ENCODE measurements around the gene NKD1. TPM values are rescaled to one million over a fixed set of nuclear protein-coding genes. Genes with fewer than 3 reads are reported as not detected.

The NKD1 gene
- total RNA-seq, 4 donors from 2014 or later = 37.1 to 87.8 (median 54.1) TPM

- no peaks in the 10 kb centered on the region for H3K27me3 ChIP-seq
- H3K36me3 ChIP-seq = peaks cover 0 to 4% (median 0%) of the 10 kb centered on the region in 4 donors
- no peaks in the 10 kb centered on the region for H3K9me3 ChIP-seq
- DNase-seq (ENCODE audit: extremely low spot score) = no peak
- peak overlapping the region; percentile 85 to 92 (median 88) for H3K27ac ChIP-seq (replicated peaks in 1 of 4)
- peaks cover 54 to 99% (median 96%) of the 10 kb centered on the region in 4 donors for H3K4me1 ChIP-seq
- H3K4me3 ChIP-seq = peak overlapping the region in 1 of 4 donors; percentile 28
- intact Hi-C loops (cut with DNase I) = no loop called here
- TF ChIP-seq EP300 (IDR thresholded peaks at IDR 0.05) = no peak
- TF ChIP-seq POLR2AphosphoS5 (IDR thresholded peaks at IDR 0.05) = no peak
- no peak for TF ChIP-seq CTCF (IDR thresholded peaks at IDR 0.05)
- no peak for TF ChIP-seq POLR2A (IDR thresholded peaks at IDR 0.05; ENCODE audit: low read depth)
- WGBS = 50% methylated on average over 7 of the region's 7 CpGs
These were observed 65.8 kb downstream of the NKD1 start for GRCh38 chr16:50613964-50614474.

- Histone ChIP-seq H3K27me3 (no peaks in the 10 kb centered on the region), H3K27ac (replicated peaks in 1 of 4) (peak overlapping the region; percentile 85 to 92 (median 88)), H3K4me1 (peaks cover 50 to 95% (median 89%) of the 10 kb centered on the region in 4 donors), H3K4me3 (no peak overlapping the region), H3K36me3 (peaks cover 0 to 4% (median 0%) of the 10 kb centered on the region in 4 donors), H3K9me3 (no peaks in the 10 kb centered on the region)
- DNase-seq (ENCODE audit: extremely low spot score) = no peak
- intact Hi-C loops (cut with DNase I) = no loop called here
- 61% methylated on average over 7 of the region's 7 CpGs for WGBS
- TF ChIP-seq POLR2A (IDR thresholded peaks at IDR 0.05; ENCODE audit: low read depth) = no peak
- no peak for TF ChIP-seq POLR2AphosphoS5 (IDR thresholded peaks at IDR 0.05)
- TF ChIP-seq CTCF (IDR thresholded peaks at IDR 0.05) = no peak
- no peak for TF ChIP-seq EP300 (IDR thresholded peaks at IDR 0.05)
These were observed 66.9 kb downstream of the NKD1 start for GRCh38 chr16:50614955-50615724.

- no peaks in the 10 kb centered on the region for H3K27me3 ChIP-seq
- no peaks in the 10 kb centered on the region for H3K9me3 ChIP-seq
- no peak overlapping the region for H3K4me3 ChIP-seq
- peaks cover 42 to 92% (median 82%) of the 10 kb centered on the region in 4 donors for H3K4me1 ChIP-seq
- WGBS = 35% methylated on average over 5 of the region's 5 CpGs
- TF ChIP-seq POLR2AphosphoS5 (IDR thresholded peaks at IDR 0.05) (peak in 1 of 2 donors; percentile 17), EP300 (IDR thresholded peaks at IDR 0.05) (no peak)
- H3K36me3 ChIP-seq = peaks cover 0 to 4% (median under 1%) of the 10 kb centered on the region in 4 donors
- intact Hi-C loops (cut with DNase I) = no loop called here
- H3K27ac ChIP-seq (replicated peaks in 1 of 4) = peak overlapping the region; percentile 85 to 92 (median 88)
- no peak for DNase-seq (ENCODE audit: extremely low spot score)
These were observed 67.7 kb downstream of the NKD1 start for GRCh38 chr16:50615891-50616290.

- Histone ChIP-seq H3K4me1 (peaks cover 42 to 92% (median 77%) of the 10 kb centered on the region in 4 donors), H3K36me3 (peaks cover 0 to 6% (median 2%) of the 10 kb centered on the region in 4 donors), H3K9me3 (no peaks in the 10 kb centered on the region), H3K4me3 (no peak overlapping the region), H3K27ac (replicated peaks in 1 of 4) (peak overlapping the region; percentile 85 to 92 (median 88)), H3K27me3 (no peaks in the 10 kb centered on the region)
- WGBS = 68% methylated on average over 6 of the region's 6 CpGs
- DNase-seq (ENCODE audit: extremely low spot score) = no peak
- intact Hi-C loops (cut with DNase I) = no loop called here
- TF ChIP-seq POLR2A (IDR thresholded peaks at IDR 0.05; ENCODE audit: low read depth) (no peak), EP300 (IDR thresholded peaks at IDR 0.05) (no peak), CTCF (IDR thresholded peaks at IDR 0.05) (no peak), POLR2AphosphoS5 (IDR thresholded peaks at IDR 0.05) (no peak)
These were observed 68.2 kb downstream of the NKD1 start for GRCh38 chr16:50616386-50616785.

GRCh38 chr16:50616883-50617645 is 68.9 kb downstream of the NKD1 start:
- H3K4me3 ChIP-seq = no peak overlapping the region
- 53% methylated on average over 9 of the region's 11 CpGs for WGBS
- H3K36me3 ChIP-seq = peaks cover 0 to 13% (median 5%) of the 10 kb centered on the region in 4 donors
- no peaks in the 10 kb centered on the region for H3K27me3 ChIP-seq
- intact Hi-C loops (cut with DNase I) = no loop called here
- DNase-seq (ENCODE audit: extremely low spot score) = no peak
- H3K9me3 ChIP-seq = no peaks in the 10 kb centered on the region
- peak overlapping the region; percentile 85 to 92 (median 88) for H3K27ac ChIP-seq (replicated peaks in 1 of 4)
- H3K4me1 ChIP-seq = peaks cover 42 to 85% (median 70%) of the 10 kb centered on the region in 4 donors
- TF ChIP-seq POLR2A (IDR thresholded peaks at IDR 0.05; ENCODE audit: low read depth) (no peak), POLR2AphosphoS5 (IDR thresholded peaks at IDR 0.05) (peak; percentile 14 to 29)
